Endothelial cell of umbilical vein (primary cell): Measurements from ENCODE around the gene GALNT11. TPM values are rescaled to one million over a fixed set of nuclear protein-coding genes. Genes with fewer than 3 reads are reported as not detected.
"Not testable (repeated sequence)": the region's sequence is repeated elsewhere in the genome, so short reads cannot be mapped to it uniquely, and the experiment has no call there.

ENCODE experiments used
- BruUV-seq: library from RNA; stranded (reverse); fragments of 400-500 nt; replicated peaks from 2 replicates; lab custom pipeline; 2021; lab: Mats Ljungman, UMichigan
- CTCF ChIA-PET: fragments of 300-600, 350-600 bp; sonication (Branson Sonifier 250); formaldehyde crosslinking; loops from one replicate; lab custom pipeline; 2021; ENCODE audit warnings: antibody characterized with exemption, inconsistent platforms; lab: Charles Lee
- POLR2A ChIA-PET: fragments of 300-600, 350-600 bp; sonication (Branson Sonifier 250); formaldehyde crosslinking; loops from one replicate; lab custom pipeline; 2021; ENCODE audit warnings: antibody characterized with exemption, inconsistent platforms; lab: Charles Lee
- DNase-seq: peaks from one replicate; pipeline ENCODE4 v3.0.0-alpha.2; 2011; ENCODE audit warnings: low read depth, low spot score
- FAIRE-seq: peaks from 2 replicates; lab custom pipeline; 2011; peaks lifted over from hg19 to GRCh38; lab: Jason Lieb, UNC
- H2AFZ ChIP-seq: 2 replicates; pipeline ENCODE4 v1.6.0; 2012; ENCODE audit warnings: low read depth, low read length, control low read depth, inconsistent platforms
- H3K27ac ChIP-seq: 2 replicates; pipeline ENCODE4 v1.5.1; 2011; ENCODE audit warnings: low read depth, mild to moderate bottlenecking, control low read depth, low read length, moderate library complexity; ENCODE audit not compliant: insufficient read depth
- H3K27me3 ChIP-seq, 2 experiments: 2 replicates each; pipeline versions ENCODE4 v1.6.0 to v1.6.1; 2011; ENCODE audit warnings: low read length in 2 of 2, mixed read lengths in 1 of 2; ENCODE audit not compliant: control insufficient read depth in 2 of 2, insufficient read depth in 2 of 2
- H3K36me3 ChIP-seq, 2 experiments: 2 replicates in 1 of 2; 3 replicates in 1 of 2; pipeline ENCODE4 v1.5.1; 2011; ENCODE audit warnings: low read length in 2 of 2, mild to moderate bottlenecking in 1 of 2, moderate library complexity in 1 of 2; ENCODE audit not compliant: control insufficient read depth in 2 of 2, insufficient read depth in 2 of 2; ENCODE audit errors: extremely low read depth in 1 of 2
- H3K4me1 ChIP-seq: 3 replicates; pipeline ENCODE4 v1.5.1; 2011; ENCODE audit warnings: mild to moderate bottlenecking, low read length; ENCODE audit not compliant: control insufficient read depth, insufficient read depth; ENCODE audit errors: extremely low read depth
- H3K4me2 ChIP-seq: 2 replicates; pipeline ENCODE4 v1.6.1; 2011; ENCODE audit warnings: low read length, control low read depth, mixed read lengths; ENCODE audit not compliant: insufficient read depth
- H3K4me3 ChIP-seq, 3 experiments: fragments of 200-600 bp in 1 of 3; sonication (generic), shearing (Covaris generic) in 1 of 3; replicated peaks in 1 of 3; 2 replicates each; pipeline ENCODE4 v1.5.1; 2011 to 2016; ENCODE audit warnings: control low read depth in 3 of 3, low read length in 3 of 3, mild to moderate bottlenecking in 2 of 3, inconsistent platforms in 1 of 3, low read depth in 1 of 3, moderate library complexity in 1 of 3; ENCODE audit not compliant: insufficient read depth in 1 of 3
- H3K79me2 ChIP-seq: 2 replicates; pipeline ENCODE4 v1.6.0; 2012; ENCODE audit warnings: low read length, inconsistent platforms; ENCODE audit not compliant: control insufficient read depth, insufficient read depth
- H3K9ac ChIP-seq: replicated peaks from 2 replicates; pipeline ENCODE3; 2011; ENCODE audit warnings: low read length, control low read depth; ENCODE audit not compliant: insufficient read depth; ENCODE audit errors: extremely low read depth
- H3K9me1 ChIP-seq: replicated peaks from 3 replicates; pipeline ENCODE4 v1.6.0; 2011; ENCODE audit warnings: mild to moderate bottlenecking, low read length; ENCODE audit not compliant: control insufficient read depth, insufficient read depth; ENCODE audit errors: extremely low read depth
- H3K9me3 ChIP-seq: replicated peaks from 2 replicates; pipeline ENCODE4 v1.5.1; 2012; ENCODE audit warnings: low read length, inconsistent platforms; ENCODE audit not compliant: control insufficient read depth, insufficient read depth
- H4K20me1 ChIP-seq: replicated peaks from 2 replicates; pipeline ENCODE3; 2011; ENCODE audit warnings: mild to moderate bottlenecking, low read length; ENCODE audit not compliant: control insufficient read depth, insufficient read depth; ENCODE audit errors: extremely low read depth
- EZH2 ChIP-seq: IDR thresholded peaks from 2 replicates; pipeline ENCODE4 v1.6.1; 2012; ENCODE audit warnings: borderline replicate concordance, low read depth, mild to moderate bottlenecking, moderate library complexity, low read length, inconsistent platforms; ENCODE audit not compliant: severe bottlenecking
- JUN ChIP-seq: IDR thresholded peaks from 2 replicates; pipeline ENCODE4 v1.6.1; 2011; ENCODE audit warnings: borderline replicate concordance, low read depth; ENCODE audit not compliant: insufficient read length, insufficient read depth
- POLR2A ChIP-seq: IDR thresholded peaks from 2 replicates; pipeline ENCODE4 v1.6.1; 2012; ENCODE audit warnings: low read depth, mild to moderate bottlenecking, control low read depth, low read length
- POLR2AphosphoS5 ChIP-seq: IDR thresholded peaks from 2 replicates; pipeline ENCODE4 v1.6.1; 2012; ENCODE audit warnings: low read depth, mild to moderate bottlenecking, control low read depth, low read length, moderate library complexity; ENCODE audit not compliant: insufficient read depth
- dilution Hi-C: fragments of 300-500 bp; cut with MboI; formaldehyde crosslinking; loops from one replicate; pipeline ENCODE4 v1.15.0; 2019; ENCODE audit warnings: low sequenced_read_pairs; ENCODE audit not compliant: extremely low pct_ligation_motif_present
- intact Hi-C: fragments of 100-400 bp; cut with micrococcal nuclease; formaldehyde crosslinking; loops from one replicate; pipeline ENCODE4 v1.10.0; 2022
- polyA plus RNA-seq, 4 experiments: library from polyadenylated mRNA; depleted of rRNA in 3 of 4; stranded (reverse) in 3 of 4; unstranded in 1 of 4; fragments of >200 nt; gene quantifications; 2 replicates each; pipeline versions ENCODE4 v1.2.1 to v1.2.3, GENCODE V29; 2011 to 2012; ENCODE audit warnings: missing spikeins in 1 of 4
- total RNA-seq: library from RNA; stranded (reverse); gene quantifications from 2 replicates; pipeline ENCODE4 v1.2.3, GENCODE V29; 2021
- TF ChIP-seq, protein P1 (sequence below), 2 donors: IDR thresholded peaks; 1 replicate in 1 of 2; 2 replicates in 1 of 2; pipeline ENCODE4 v1.5.1; 2011; ENCODE audit warnings: low read length in 2 of 2, mild to moderate bottlenecking in 2 of 2, moderate library complexity in 2 of 2, control low read depth in 1 of 2, inconsistent platforms in 1 of 2, low read depth in 1 of 2; ENCODE audit not compliant: insufficient read depth in 1 of 2; ENCODE audit errors: extremely low read depth in 1 of 2
- TF ChIP-seq, protein P2 (sequence below): IDR thresholded peaks from 2 replicates; pipeline ENCODE4 v1.6.1; 2011; ENCODE audit not compliant: insufficient read depth, insufficient read length

GALNT11 gene
- total and polyA plus RNA-seq, 2 donors (not counting 3 experiments of a cell fraction or from before 2014, with no cell fraction given): 27.7 to 36.5 TPM

- H3K27me3 ChIP-seq, CTCF ChIA-PET, DNase-seq, BruUV-seq, intact Hi-C loops, H3K36me3 ChIP-seq, H3K9me1 ChIP-seq, H3K9me3 ChIP-seq, H2AFZ ChIP-seq, H3K27ac ChIP-seq, H4K20me1 ChIP-seq, FAIRE-seq, H3K4me2 ChIP-seq, dilution Hi-C loops, H3K9ac ChIP-seq, H3K79me2 ChIP-seq, POLR2A ChIA-PET, H3K4me1 ChIP-seq, H3K4me3 ChIP-seq: not testable (repeated sequence)
Observed at GRCh38 chr7:152044909-152045308, 19.4 kb downstream of the GALNT11 start.

DNA sequence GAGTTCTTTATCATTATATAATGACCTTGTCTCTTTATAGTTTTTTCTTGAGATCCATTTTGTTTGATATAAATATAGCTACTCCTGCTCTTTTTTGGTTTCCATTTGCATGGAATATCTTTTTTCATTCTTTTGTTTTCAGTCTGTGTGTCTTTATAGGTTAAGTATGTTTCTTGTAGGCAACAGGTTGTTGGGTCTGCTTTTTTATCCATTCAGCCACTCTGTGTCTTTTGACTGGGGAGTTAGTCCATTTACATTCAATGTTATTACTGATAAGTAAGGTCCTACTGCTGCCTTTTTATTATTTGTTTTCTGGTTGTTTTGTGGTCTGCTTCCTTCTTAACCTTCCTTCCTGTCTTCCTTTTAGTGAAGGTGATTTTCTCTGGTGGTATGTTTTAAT, 21.1 kb downstream of the GALNT11 start:
- H3K27me3 ChIP-seq: no peaks in the 10 kb centered on the region
- BruUV-seq: no TSS peak
- intact Hi-C loops (no loop called here), dilution Hi-C loops (no loop called here)
- H3K9ac ChIP-seq: no peak overlapping the region
- TF ChIP-seq JUN (no peak), POLR2A (no peak), POLR2AphosphoS5 (no peak), EZH2 (no peak)
- TF ChIP-seq, protein P1, sequence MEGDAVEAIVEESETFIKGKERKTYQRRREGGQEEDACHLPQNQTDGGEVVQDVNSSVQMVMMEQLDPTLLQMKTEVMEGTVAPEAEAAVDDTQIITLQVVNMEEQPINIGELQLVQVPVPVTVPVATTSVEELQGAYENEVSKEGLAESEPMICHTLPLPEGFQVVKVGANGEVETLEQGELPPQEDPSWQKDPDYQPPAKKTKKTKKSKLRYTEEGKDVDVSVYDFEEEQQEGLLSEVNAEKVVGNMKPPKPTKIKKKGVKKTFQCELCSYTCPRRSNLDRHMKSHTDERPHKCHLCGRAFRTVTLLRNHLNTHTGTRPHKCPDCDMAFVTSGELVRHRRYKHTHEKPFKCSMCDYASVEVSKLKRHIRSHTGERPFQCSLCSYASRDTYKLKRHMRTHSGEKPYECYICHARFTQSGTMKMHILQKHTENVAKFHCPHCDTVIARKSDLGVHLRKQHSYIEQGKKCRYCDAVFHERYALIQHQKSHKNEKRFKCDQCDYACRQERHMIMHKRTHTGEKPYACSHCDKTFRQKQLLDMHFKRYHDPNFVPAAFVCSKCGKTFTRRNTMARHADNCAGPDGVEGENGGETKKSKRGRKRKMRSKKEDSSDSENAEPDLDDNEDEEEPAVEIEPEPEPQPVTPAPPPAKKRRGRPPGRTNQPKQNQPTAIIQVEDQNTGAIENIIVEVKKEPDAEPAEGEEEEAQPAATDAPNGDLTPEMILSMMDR (IDR thresholded peaks at IDR 0.05; ENCODE audit: extremely low read depth in 1 of 2, insufficient read depth in 1 of 2, low read depth in 1 of 2, low read length in 2 of 2): no peak
- TF ChIP-seq, protein P2, sequence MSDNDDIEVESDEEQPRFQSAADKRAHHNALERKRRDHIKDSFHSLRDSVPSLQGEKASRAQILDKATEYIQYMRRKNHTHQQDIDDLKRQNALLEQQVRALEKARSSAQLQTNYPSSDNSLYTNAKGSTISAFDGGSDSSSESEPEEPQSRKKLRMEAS: no peak
- peaks cover 3% of the 10 kb centered on the region for H3K79me2 ChIP-seq
- H3K9me3 ChIP-seq: no peaks in the 10 kb centered on the region
- H3K4me2 ChIP-seq: no peak overlapping the region
- DNase-seq (no peak), FAIRE-seq (no peak)
- H3K27ac ChIP-seq: no peak overlapping the region
- no peaks in the 10 kb centered on the region for H3K36me3 ChIP-seq
- H3K9me1 ChIP-seq: no peaks in the 10 kb centered on the region
- CTCF ChIA-PET: no interaction called here
- H2AFZ ChIP-seq: no peak overlapping the region
- H3K4me1 ChIP-seq: no peaks in the 10 kb centered on the region
- POLR2A ChIA-PET: no interaction called here
- H3K4me3 ChIP-seq: no peak overlapping the region
- no peaks in the 10 kb centered on the region for H4K20me1 ChIP-seq
